HG03095 (cell line): ENCODE data around the gene COMT.

Experiments
- ATAC-seq: cut with Tn5 transposase; IDR thresholded peaks from one replicate; pipeline ENCODE4 v1.9.1; 2021; ENCODE audit warnings: moderate library complexity; ENCODE audit not compliant: unreplicated experiment

Gene COMT

DNA sequence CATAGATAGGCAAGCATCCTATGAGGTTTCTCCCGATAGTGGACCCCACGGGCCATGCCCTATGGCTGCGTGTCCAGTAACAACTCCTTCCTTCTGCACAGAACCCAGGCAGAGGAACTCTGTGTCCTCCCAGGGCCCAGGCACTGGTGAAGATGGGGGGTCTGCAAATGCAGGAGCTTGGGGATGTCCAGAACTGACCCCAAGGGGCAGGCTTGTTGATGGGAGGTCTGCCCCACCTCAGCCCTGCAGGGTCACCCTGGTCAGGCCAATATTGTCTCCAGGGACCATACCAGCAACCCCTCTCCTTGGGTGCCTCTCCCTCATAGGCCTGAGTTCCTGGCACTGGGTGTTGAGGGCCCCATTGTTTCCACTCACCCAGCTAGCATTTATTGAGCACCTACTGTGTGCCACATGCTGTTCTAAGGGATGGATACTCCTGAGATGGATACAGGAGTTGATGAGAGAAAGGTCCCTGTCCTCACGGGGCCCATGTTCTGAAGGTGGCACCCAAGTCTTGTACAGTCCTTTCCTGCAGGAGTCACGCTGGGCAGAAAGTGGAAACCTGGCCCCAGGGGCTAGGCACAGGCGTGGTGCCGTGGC, 26.4 kb downstream of the COMT start:
- ATAC-seq, result no peak

DNA sequence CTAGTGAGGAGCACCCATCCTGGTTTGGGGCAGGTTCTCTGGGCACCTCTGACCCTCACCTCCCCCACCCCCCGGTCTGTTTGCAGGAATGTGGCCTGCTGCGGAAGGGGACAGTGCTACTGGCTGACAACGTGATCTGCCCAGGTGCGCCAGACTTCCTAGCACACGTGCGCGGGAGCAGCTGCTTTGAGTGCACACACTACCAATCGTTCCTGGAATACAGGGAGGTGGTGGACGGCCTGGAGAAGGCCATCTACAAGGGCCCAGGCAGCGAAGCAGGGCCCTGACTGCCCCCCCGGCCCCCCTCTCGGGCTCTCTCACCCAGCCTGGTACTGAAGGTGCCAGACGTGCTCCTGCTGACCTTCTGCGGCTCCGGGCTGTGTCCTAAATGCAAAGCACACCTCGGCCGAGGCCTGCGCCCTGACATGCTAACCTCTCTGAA, 26.9 kb downstream of the COMT start:
- no peak for ATAC-seq

DNA sequence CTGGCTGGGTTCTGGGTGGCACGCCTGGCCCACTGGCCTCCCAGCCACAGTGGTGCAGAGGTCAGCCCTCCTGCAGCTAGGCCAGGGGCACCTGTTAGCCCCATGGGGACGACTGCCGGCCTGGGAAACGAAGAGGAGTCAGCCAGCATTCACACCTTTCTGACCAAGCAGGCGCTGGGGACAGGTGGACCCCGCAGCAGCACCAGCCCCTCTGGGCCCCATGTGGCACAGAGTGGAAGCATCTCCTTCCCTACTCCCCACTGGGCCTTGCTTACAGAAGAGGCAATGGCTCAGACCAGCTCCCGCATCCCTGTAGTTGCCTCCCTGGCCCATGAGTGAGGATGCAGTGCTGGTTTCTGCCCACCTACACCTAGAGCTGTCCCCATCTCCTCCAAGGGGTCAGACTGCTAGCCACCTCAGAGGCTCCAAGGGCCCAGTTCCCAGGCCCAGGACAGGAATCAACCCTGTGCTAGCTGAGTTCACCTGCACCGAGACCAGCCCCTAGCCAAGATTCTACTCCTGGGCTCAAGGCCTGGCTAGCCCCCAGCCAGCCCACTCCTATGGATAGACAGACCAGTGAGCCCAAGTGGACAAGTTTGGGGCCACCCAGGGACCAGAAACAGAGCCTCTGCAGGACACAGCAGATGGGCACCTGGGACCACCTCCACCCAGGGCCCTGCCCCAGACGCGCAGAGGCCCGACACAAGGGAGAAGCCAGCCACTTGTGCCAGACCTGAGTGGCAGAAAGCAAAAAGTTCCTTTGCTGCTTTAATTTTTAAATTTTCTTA, 27.8 kb downstream of the COMT start:
- ATAC-seq, result no peak

DNA sequence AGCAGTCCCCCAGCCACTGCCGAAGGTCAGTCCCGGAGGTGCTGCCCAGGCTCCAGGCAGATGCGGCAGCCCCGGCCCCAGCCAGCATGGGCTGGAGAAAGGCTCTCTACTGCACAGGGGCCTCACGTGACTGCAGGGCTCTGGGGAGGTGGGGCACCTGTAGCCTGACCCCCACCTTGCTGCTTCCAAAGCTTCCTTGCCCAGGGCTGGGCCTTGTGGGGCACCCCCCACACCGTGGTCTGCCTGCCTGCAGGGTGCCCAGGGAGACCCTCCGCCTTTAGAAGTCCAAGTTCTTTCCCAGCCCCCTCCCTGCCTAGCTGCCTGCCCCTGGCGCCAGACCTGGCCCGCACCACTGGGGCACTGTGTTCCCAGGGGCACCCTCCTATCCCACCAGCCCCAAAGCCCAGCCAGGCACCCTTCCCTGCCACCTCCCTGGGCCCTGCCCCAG, 28.5 kb downstream of the COMT start:
- no peak for ATAC-seq

DNA sequence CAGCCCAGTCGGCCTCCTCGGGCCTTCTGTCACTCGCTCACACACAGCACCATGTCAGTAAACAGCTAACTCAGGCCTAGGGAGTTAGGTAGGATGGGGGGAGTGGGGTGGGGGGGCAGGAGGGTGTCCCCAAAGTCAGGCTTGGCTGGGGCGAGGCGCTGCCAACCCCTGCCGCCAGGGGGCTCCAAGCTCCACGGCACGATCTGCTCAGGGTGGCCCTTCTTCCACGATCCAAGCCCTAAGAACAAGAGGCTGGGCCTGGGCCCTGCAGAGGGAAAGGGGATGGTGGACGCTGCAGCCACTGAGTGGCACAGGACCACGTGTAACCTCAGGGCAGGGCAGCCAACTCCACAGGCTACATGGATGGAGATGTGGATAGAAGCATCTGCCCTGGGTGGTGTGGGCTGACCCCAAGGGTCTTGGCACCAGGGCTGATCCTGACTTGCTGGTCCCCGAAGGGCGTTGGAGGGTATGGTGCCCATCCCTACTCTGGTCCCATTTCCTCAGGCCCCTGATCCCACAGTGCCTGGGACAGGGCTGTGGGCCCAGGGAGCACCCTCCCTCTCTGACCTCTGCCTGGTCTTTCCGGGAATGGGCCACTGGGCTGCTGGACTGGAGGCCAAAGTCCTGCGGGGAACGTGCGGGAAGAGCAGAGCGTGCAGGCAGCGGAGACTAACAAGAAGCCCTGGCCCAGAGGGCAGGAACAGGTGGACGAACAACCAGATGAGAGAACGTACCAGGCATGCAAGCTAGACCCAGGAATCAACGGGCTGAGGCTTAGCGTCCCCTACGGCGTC, 29.1 kb downstream of the COMT start:
- no peak for ATAC-seq

DNA sequence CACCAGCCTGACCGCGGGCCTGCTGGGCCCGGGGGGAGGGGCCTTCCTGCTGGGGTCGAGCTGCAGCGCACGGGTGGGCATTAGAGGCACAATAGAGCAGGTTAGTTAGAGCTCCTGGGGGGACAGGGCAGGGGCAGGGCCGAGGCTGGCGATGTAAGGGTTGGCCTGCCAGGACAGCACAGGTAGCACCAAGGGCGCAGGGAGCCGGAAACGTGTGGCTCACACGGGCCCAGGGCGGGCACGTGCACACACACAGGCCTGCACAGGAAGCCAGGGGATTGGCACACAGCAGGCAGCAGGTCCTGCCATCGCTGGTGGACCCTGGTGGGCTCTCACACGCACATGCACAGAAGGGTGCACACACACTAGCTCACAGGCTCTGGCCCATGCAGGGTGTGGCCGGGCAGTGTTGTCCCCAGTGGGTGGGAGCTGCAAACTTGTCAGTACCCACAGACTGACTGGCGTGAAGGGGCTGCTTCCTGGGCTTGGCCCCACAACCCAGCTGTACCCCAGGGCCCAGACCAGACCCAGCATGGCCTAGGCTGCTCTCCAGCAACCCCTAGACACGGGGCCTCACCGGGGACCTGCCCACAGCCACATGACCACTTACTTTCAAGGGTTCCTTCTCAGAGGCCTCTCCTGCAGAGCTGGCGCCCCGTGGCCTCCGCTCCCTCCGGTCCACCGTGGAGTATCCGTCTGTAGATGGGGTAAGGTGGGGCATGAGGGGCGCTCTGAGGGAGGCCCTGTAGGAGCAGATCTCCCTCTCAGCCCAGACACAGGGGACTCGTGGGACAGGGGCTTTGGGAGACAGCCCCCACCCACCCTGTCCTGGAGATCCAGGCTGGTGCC, 29.9 kb downstream of the COMT start:
- ATAC-seq, result no peak

DNA sequence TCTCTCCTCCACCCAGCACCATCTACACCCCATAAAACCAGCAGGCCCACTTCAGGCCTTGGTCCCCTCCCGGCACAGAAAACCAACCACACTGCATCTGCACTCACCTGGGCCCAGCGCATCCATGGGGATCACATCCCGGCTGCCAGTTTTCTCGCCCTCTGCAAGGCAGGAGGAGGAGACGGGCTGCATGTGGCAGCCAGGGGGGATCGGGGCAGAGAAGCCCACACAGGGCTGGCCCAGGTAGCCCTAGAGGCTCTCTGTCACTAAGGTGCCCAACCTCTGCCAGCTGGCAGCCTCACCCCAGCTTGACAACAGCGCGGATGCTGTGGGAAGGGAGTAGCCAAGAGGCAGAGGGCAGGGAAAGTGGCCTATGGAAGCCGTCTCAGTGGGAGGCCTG, 30.7 kb downstream of the COMT start:
- no peak for ATAC-seq

DNA sequence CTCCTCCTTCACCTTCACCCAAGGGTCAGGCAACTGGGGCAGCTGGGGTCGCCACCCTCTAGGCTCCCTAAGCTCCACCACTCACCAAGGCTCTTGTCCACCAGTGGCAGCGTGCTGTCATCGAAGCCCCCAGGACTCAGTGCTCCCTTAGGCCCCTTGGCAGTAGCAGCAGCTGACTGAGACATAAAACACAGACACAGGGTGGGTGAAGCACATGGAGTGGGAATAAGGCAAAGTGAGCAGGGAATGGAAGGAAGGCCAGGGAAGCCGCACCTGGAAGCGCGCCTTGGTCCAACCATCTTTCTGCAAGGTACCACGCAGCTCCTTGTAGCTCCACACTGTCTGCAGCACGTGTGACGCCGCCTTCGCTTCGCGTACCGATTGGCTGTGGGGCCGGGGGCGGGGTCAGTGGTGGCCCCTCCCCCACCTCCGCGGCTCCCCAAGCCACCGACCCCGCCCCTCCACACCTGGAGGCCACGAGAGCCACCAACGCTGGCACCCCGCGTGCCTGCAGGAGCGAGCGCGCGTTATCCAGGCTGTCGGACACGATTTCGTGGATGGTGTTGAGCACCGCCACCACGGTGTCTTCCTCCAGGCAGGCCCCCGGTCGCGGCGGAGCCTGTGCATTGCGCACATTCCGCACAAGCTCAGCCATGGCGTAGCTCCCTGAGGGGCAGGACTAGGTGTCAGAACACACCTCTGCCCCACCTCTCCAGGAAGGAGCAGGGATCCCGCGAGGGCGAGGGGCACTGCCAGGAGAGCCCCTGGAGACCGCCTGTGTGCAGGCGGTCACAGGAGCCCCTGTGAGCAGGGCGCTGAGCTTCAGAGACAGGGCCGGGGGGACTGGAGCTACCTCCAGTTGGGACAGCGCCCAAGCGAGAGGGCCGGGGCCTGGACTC, 31.3 kb downstream of the COMT start:
- ATAC-seq, result no peak

DNA sequence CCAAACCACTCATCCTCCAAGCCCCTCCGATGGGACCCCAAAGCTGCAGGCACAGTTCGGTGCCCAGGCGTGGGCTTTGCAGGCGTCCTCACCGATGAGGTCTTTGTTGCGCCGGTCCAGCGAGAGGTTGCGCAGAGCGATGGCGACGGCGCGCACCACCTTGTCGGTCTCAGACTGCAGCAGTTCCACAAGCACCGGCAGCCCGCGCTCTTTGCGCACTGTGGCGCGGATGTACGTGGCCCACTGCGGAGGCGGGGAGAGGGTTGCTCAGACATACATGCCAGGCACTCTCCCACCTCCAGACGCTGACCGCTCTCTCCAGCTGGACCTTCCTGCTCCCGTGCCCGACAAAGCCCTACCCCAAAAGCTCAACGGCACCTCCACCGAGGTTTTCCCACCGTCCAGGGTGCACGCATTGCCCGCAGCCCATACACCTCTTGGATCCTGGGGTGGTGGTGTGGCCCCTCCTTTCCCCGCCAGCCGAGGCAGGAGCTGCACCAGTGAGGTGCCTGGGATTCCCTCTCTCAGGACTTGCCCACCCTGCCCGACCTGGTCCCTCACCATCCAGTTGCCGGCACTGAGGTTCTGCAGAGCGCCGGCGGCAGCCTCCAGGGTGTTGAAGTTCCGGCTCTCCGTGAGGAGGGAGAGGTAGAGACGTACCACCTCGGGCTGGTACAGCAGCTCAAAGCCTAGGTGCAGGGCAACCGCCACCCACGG, 32.1 kb downstream of the COMT start:
- ATAC-seq, result no peak

DNA sequence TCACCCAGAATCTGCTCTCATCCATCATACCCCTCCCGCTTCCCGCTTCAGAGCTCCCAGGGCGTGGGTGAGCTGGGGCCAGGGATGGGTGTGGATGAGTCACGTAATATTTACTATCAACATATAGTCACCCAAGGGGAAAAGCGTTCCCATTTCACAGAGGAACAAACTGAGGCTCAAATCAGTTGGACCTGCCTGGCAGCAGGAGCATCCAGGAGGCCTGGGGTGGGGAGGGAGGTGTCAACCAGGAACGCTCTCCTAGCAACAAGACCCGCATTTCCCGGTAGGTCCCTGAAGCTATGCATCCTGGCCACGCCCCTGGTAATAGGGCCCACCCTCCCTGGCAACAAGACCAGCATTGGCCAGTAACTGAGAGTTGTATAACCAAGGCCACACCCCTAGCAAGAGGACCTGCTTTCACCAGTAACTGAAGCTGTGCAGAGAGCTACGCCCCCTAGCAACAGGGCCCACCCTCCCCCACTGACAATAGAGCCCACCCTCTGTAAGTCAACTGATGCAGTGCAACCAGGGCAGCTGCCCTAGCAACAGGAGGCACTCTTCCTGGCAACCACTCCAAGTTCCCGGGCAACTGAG, 32.8 kb downstream of the COMT start:
- ATAC-seq, result no peak

DNA sequence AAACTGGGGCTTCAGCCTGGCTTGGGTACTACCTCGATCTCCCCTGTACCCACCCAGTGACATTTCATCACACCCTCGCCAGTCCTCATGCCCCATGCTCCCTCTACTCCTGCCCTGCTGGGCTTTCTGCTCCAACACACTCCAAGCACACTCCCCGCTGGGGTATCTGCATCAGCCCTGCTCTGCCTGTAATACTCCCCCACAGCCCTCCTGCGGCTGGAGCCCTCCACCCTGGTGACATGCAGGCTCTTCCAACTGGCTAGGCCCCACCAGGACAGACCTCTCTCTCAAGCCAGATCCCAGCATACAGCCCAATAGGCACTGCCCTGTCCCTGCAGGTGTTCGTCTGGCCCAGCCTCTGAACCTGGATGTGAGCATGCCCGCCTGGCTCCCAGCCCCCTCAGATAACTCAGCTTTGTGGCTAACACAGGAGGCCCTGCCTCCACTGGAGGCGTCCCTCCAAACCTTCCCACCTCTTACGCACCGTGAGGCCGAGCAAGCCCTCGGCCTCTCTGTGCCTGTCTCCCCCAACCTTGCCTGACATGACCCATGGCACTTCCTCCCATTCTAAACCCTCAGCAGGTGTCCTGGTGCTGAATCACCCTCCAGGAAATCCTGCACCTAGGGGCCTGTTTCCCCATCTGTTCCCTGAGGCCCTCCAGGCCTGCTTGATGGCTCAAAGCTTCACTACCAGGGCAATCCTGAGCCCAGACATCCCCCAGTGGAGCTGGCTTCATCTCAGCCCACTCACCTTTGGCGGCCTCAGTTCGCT, 33.5 kb downstream of the COMT start:
- ATAC-seq, result no peak

DNA sequence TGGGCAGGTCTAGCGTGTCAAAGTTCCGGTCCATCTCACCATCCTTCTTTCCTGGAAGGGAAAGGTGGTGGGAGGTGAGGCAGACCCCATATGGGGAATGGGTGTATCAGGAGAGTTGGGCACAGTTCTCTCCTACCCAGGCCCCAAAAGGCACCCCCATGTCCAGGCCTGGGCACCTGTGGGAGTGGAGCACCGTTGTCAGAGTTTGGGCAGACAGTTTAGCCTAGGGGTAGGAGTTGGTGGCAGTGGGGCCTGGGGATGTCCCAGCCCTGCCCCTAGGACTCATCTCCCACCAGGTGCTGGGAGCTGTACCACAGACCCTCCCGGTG, 34.1 kb downstream of the COMT start:
- ATAC-seq, result no peak

DNA sequence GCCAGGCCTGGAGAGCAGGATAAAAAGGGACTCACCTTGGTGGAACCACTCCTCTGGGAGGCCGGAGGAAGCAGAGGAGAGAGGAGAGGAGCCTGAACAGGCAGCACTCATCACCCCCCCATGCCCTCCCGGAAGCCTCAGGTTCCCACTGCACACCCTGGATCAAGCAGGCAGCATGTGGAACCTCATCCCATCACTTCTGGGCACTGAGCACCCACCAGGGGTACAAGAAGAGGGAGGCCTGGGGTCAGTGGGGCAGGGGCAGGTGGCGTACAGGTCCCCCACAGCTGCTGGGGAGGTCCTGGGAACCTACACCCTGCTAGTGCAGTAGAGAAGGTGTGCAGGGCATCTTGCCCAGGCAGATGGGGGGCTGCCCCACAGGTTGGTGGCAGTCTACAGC, 35.1 kb downstream of the COMT start:
- no peak for ATAC-seq

DNA sequence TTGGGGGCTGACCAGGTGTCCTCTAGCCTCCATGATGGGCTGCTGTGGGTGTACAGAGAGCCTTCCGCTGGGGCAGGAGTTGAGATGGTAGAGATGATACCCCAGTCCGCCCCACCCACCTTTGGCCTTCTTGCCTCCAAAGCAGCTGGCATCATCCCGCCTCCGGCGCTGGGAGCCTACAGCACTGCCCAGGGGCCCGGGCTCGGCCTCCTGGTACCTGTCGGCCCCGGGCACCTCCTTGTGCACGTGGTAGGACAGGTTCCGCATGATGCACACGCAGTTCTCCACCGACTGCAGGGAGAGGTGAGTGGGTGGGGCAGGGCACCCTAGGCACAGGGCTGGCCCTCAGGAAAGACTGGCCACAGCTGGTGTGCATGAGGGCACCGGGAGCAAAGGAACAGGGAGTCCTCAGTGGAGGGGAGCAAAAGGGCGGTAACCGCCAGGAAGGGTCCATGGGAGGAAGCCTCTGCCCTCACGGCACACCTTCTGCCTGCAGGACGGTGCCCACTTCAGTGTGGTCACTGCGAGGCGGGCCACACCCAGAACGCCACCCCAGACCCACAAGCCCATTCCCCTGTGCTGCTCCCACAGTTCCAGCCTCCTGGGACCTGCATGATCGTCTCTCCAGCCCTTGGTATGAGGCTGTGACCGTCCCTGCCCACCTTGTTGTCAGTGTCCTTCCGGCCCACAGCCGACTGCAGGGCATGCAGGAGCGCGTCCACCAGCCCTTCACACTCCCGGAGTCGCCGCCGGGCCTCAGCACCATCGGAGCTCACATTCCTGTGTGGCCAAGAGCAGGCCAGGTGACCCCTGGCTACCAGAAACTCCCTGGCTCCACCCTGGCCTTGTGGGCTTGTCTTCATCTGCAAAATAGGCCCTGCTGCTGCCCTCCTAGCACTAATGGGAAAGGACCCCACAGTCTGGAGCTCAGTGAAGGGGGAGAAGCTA, 36.0 kb downstream of the COMT start:
- no peak for ATAC-seq

DNA sequence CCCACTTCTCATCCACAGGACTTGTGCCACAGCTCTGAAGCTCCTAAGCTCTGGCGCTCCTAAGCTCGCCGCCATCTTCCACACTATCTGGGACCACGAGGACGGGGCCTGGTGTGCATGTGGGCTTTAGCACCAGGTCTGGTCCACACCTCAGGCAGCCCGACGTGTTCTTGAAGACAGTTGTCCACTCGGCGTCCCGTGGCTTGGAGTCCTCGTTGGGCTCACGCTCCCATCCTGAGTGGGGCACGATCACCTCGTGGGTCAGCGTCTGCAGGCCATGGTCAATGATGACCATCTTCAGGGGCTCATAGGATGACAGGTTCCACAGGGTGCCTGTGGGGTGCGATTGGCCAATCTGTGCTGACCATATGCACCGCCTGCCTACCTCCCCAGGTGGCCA, 37.2 kb downstream of the COMT start:
- ATAC-seq, result no peak

DNA sequence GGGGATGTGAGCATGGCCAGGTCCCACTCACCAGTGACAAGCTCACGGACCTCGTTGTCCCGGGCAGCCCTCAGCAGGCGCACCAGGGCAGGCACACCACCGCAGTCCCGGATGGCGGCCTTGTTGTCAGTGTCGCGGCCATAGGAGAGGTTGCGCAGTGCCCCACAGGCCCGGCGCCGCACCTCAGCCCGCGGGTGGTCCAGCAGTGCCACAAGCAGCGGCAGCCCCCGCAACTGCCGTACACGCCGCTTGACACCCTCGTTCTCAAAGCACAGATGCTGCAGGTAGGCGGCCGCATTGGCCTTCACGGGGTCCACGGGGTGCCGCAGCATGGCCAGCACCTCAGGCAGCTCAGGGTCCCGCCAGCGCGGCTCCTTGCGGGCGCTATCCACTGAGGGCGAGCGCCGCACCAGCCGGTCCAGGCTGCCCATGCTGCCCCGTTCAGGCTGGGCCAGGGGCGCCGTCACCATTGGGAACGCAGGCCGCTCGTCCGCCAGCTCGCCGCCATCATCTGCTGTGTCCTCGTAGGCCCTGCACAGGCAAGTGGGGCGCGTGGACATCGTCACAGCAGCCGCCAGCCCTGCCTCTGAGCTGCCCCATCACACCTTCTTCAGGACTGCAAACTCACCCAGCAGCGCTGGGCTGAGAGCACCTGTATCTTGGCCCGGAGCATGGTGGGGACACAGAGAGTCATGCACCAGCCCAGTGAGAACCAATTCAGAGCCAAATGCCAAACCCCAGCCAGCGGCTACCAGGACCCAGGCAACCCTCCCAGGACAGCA, 38.3 kb downstream of the COMT start:
- ATAC-seq, result no peak
